GM18505 (cell line): Measurements from ENCODE around the gene ARL10.
"Not testable (repeated sequence)": the region's sequence is repeated elsewhere in the genome, so short reads cannot be mapped to it uniquely, and the experiment has no call there.

ENCODE experiments used
- ATAC-seq: cut with Tn5 transposase; IDR thresholded peaks from one replicate; pipeline ENCODE4 v1.9.1; 2021; ENCODE audit not compliant: unreplicated experiment
- POLR2A ChIP-seq: IDR thresholded peaks from 4 replicates; pipeline ENCODE4 v1.6.1; 2011; ENCODE audit warnings: borderline replicate concordance; ENCODE audit not compliant: insufficient read depth, insufficient read length; ENCODE audit errors: extremely low read depth

The ARL10 gene

GRCh38 chr5:176405656-176406435 lies 40.6 kb downstream of the ARL10 start:
- ATAC-seq: no peak
- TF ChIP-seq POLR2A: no peak

- no peak for TF ChIP-seq POLR2A
- ATAC-seq: no peak
Measured at GRCh38 chr5:176406436-176407052, 41.3 kb downstream of the ARL10 start.

GRCh38 chr5:176407456-176408251 lies 42.4 kb downstream of the ARL10 start:
- no peak for ATAC-seq
- no peak for TF ChIP-seq POLR2A

- ATAC-seq: not testable (repeated sequence)
Measured at GRCh38 chr5:176408252-176408573, 42.9 kb downstream of the ARL10 start.

GRCh38 chr5:176408590-176408989 lies 43.3 kb downstream of the ARL10 start:
- ATAC-seq: no peak
- TF ChIP-seq POLR2A: no peak

DNA sequence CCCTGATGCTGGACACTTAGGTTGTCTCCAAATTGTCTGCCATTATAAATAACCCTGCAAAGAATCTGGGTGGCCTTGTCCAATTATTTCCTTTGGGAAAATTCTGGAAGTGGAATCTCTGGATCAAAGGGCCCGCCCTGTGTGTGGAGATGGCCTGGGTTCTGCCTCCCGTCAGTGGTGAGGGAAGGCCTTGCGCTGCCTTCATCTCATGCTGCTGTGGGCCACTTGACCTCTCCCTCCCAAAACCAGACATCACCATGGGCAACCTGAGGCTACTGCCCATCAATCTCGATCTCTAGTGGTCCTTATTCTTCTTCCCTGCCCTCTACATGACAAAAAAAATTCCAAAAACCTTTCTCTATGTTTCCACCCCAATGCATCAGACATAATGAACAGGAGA lies 44.5 kb downstream of the ARL10 start:
- ATAC-seq: no peak
- no peak for TF ChIP-seq POLR2A

DNA sequence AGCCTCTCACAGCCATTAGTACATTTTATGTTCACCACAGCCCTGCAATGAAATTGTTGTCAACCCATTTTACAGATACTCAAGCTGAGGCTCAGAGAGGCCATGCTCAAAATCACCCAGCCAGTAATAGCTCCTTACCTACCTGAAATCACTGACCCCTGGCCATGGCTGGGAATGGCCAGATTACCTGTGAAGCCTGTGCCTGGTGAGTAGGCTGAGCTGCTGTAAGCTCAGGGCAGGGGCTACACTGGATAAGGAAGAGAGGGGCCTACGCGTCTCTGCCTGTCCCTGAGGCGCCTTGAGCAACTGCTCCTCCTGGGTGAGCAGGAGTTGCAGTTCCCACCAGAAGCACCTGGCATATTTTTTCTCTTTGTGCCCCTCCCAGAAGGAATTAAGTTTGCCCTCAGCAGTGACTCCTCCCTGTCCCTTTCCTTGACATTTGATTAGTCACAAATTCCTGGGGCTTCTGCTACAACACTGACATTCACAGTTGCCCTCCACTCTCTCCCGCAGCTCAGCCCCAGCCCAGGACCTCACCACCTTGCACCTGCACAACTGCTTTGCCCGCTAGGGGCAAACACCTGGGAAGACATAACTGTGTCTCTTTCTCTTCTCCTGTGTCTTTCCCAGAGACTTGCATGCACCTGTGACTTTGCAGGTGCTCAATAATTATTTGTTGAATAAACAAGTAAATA lies 45.3 kb downstream of the ARL10 start:
- ATAC-seq: no peak
- TF ChIP-seq POLR2A: no peak

- TF ChIP-seq POLR2A: no peak
- ATAC-seq: no peak
Measured at GRCh38 chr5:176412517-176413254, 47.4 kb downstream of the ARL10 start.

- no peak for TF ChIP-seq POLR2A
- ATAC-seq: no peak
Measured at GRCh38 chr5:176413255-176413565, 47.9 kb downstream of the ARL10 start.

DNA sequence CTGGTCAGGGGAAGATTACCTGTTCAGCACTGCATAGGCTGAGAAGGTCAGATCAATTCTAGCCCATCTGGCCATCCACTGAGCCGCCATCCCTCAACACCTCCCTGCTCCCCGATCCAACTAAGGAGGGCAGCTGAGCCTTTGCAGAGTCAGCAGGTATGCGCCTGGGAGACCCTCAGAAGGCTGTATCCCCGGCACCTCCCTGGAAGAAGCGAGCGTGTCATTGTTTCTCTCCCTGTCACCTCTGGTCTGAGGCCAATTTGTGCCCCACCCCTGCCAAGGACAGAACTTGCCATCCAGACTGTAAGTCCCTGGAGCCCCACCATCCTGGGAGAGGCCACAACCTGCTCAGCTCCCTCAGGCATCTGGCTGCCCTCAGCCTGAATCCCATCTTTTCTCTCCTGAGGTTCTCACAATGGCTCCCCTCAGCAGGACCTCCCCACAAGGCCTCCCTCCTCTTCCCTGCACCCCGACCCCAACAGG lies 48.5 kb downstream of the ARL10 start:
- no peak for TF ChIP-seq POLR2A
- no peak for ATAC-seq

- no peak for TF ChIP-seq POLR2A
Measured at GRCh38 chr5:176414704-176415103, 49.4 kb downstream of the ARL10 start.

DNA sequence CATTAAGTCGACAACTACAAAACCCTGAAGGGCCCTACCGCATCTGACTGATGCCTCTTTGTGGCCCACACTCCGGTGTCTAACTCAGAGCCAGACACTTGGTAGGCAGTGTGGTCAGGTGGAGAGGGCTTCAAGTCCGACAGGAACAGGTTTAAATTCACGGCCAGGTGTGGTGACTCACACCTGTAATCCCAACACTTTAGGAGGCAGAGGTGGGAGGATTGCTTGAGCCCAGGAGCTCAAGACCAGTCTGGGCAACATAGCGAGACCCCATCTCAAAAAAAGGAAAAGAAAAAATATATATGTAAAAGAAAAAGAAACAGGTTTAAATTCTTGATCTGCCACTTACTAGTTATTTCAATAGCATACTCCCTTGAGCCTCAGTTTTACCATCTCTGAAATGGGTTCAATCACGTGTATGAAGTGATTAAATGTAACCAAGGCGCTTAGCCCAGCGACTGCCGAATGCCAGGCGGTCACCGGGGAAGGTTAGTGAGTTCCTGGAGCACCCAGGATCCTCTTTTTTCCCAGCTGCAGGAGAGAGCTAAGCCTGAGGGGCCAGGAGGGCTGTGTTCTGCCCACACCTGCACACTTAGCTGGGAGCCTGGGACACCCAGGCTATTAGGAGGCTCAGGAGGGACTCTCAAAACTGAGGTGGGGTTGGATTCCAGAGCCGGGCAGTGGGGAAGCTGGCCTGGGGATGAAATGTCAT lies 50.1 kb downstream of the ARL10 start:
- ATAC-seq: no peak
- TF ChIP-seq POLR2A: no peak

More at GRCh38 chr5:176414704-176415103, 49.4 kb downstream of the ARL10 start:
- ATAC-seq: no peak
